GM12878 (cell line): Measurements from ENCODE around the gene OGFOD2.

ENCODE experiments used
- BHLHE40 ChIP-seq, 2 experiments: fragments of 450-650 bp in 1 of 2; IDR thresholded peaks; 2 replicates each; pipeline ENCODE4 v1.6.1; 2011 to 2017; ENCODE audit warnings: low read depth in 2 of 2, borderline replicate concordance in 1 of 2, improper control_type of control experiment in 1 of 2, low read length in 1 of 2, mild to moderate bottlenecking in 1 of 2
- ESRRA ChIP-seq: IDR thresholded peaks from 2 replicates; pipeline ENCODE4 v1.6.1; 2012; ENCODE audit warnings: mild to moderate bottlenecking, low read length, improper control_type of control experiment

- TF ChIP-seq BHLHE40 (IDR thresholded peaks at IDR 0.05; ENCODE audit: borderline replicate concordance in 1 of 2, low read depth in 2 of 2, low read length in 1 of 2) (no peak), ESRRA (no peak)
Observed at GRCh38 chr12:123010681-123011080, 35.6 kb downstream of the OGFOD2 start.
